Activated B cell treated with CpG ODN at 0.5 μM for 24 hours (primary cell): ENCODE data around the gene TOMM70. TPM values are rescaled to one million over a fixed set of nuclear protein-coding genes. Genes with fewer than 3 reads are reported as not detected.
A peak's percentile ranks its signal among the peaks of the same experiment; 100 is the strongest.

Experiments
- ATAC-seq: fragments of 200-7000 bp; cut with Tn5 transposase; one replicate; pipeline ENCODE4 v1.10.0; 2021; ENCODE audit warnings: low read depth, mild to moderate bottlenecking, moderate library complexity
- CTCF ChIA-PET: fragments of 350-600 bp; sonication (Branson Sonifier 250); formaldehyde crosslinking; loops from one replicate; lab custom pipeline; 2021; ENCODE audit warnings: antibody characterized with exemption; lab: Charles Lee
- POLR2A ChIA-PET: fragments of 350-600 bp; sonication (Branson Sonifier 250); formaldehyde crosslinking; loops from one replicate; lab custom pipeline; 2021; ENCODE audit warnings: antibody characterized with exemption; lab: Charles Lee
- DNase-seq: peaks from one replicate; pipeline ENCODE4 v3.0.0; 2022
- H3K27ac Mint-ChIP-seq: one replicate; pipeline ENCODE4 v1.8.0; 2020; ENCODE audit warnings: mixed read lengths
- H3K27me3 Mint-ChIP-seq: one replicate; pipeline ENCODE4 v1.8.0; 2021; ENCODE audit warnings: mixed read lengths
- H3K36me3 Mint-ChIP-seq: one replicate; pipeline ENCODE4 v1.8.0; 2021; ENCODE audit warnings: low read depth, mixed read lengths
- H3K4me1 Mint-ChIP-seq: one replicate; pipeline ENCODE4 v1.8.0; 2021; ENCODE audit warnings: mixed read lengths
- H3K4me3 Mint-ChIP-seq: one replicate; pipeline ENCODE4 v1.8.0; 2020; ENCODE audit warnings: mild to moderate bottlenecking, mixed read lengths
- H3K9me3 Mint-ChIP-seq: one replicate; pipeline ENCODE4 v1.8.0; 2020; ENCODE audit warnings: mixed read lengths
- intact Hi-C: fragments of 100-400 bp; cut with micrococcal nuclease; formaldehyde crosslinking; loops from one replicate; pipeline ENCODE4 v1.15.1; 2024
- total RNA-seq: library from RNA; stranded (reverse); gene quantifications from 2 replicates; pipeline ENCODE4 v1.2.3, GENCODE V29; 2022
- TF ChIP-seq, protein P1 (sequence below): fragments of 200-600 bp; IDR thresholded peaks from one replicate; pipeline ENCODE4 v1.8.0; 2022; ENCODE audit warnings: antibody characterized with exemption, mild to moderate bottlenecking

Gene TOMM70
- total RNA-seq, 1 donor from 2014 or later, result 37.3 TPM

DNA sequence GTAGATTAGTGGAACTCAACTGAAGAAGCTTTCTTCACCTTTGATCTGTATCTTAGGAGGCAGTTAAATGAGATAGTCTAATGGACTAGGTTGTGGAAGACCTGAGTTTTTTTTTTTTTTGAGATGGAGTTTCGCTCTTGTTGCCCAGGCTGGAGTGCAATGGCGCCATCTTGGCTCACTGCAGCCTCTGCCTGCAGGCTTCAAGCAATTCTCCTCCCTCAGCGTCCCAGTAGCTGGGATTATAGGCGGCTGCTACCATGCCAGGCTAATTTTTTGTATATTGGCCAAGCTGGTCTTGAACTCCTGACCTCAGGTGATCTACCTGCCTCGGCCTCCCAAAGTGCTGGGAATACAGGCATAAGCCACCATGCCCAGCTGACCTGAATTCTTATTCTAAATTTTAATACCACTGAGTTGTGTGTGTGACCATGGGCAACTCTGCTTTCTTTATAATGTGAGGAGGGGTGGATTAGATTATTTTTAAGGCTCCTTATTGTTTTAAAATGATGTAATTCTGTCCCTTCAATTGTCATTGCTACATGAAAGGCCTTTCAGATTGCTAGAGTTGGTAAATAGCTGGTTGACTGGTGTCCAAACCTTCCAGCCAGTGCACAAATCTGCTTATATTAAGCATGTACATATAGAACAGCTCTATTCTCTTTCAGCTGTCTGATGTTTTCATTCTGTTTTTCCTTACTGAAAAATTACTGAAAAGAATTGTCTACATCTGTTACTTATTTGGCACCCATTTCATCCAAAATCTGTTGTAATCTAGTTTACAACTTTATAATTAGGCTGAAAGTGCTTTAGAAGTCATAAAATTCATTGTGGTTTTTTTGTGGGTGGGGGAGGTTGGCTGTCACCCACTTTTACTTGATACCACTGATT lies 2.7 kb upstream of the TOMM70 start:
- Mint-ChIP-seq H3K9me3 (peaks cover 7% of the 10 kb centered on the region), H3K27me3 (no peaks in the 10 kb centered on the region), H3K36me3 (peaks cover 13% of the 10 kb centered on the region), H3K4me1 (peaks cover 43% of the 10 kb centered on the region), H3K4me3 (no peak overlapping the region), H3K27ac (no peak overlapping the region)
- TF ChIP-seq, protein P1, sequence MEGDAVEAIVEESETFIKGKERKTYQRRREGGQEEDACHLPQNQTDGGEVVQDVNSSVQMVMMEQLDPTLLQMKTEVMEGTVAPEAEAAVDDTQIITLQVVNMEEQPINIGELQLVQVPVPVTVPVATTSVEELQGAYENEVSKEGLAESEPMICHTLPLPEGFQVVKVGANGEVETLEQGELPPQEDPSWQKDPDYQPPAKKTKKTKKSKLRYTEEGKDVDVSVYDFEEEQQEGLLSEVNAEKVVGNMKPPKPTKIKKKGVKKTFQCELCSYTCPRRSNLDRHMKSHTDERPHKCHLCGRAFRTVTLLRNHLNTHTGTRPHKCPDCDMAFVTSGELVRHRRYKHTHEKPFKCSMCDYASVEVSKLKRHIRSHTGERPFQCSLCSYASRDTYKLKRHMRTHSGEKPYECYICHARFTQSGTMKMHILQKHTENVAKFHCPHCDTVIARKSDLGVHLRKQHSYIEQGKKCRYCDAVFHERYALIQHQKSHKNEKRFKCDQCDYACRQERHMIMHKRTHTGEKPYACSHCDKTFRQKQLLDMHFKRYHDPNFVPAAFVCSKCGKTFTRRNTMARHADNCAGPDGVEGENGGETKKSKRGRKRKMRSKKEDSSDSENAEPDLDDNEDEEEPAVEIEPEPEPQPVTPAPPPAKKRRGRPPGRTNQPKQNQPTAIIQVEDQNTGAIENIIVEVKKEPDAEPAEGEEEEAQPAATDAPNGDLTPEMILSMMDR, result no peak
- ChIA-PET POLR2A (interaction anchor here (0.7 kb wide), 1 partner anchor 357 kb away, joined by 3 read pairs; no protein-coding TSS in a partner anchor), CTCF (interaction anchor here (0.8 to 0.9 kb wide), 2 partner anchors 16 to 86 kb away, joined by 3 read pairs; no protein-coding TSS in a partner anchor)
- intact Hi-C loops, result loop anchor here (5.0 kb wide), 5 partner anchors 89 to 1159 kb away; partner anchors contain the start of genes TMEM45A and TRMT10C
- DNase-seq, result no peak
- ATAC-seq, result no peak

DNA sequence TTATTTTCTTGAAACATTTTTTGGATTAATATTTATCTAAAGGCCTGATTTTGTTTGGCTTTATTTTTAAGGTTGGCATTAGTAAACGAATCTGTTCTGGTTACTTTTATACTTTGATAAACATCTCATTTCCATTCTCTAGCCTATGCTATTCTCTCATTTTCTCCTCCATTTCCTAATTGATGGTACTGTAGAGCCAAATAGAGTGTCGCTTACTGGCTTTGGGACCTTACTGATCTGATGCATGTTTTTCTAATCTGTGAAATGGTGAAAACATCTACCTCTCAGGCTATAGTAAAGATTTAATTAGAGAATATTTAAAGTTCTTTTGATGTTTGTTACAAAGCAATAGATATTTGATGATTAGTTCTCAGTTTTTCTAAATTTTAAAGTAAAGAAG lies 2.0 kb upstream of the TOMM70 start:
- no peak for DNase-seq
- peaks cover 13% of the 10 kb centered on the region for H3K36me3 Mint-ChIP-seq
- H3K27me3 Mint-ChIP-seq, result no peaks in the 10 kb centered on the region
- H3K4me3 Mint-ChIP-seq, result peak overlapping the region; percentile 96
- no peak overlapping the region for H3K27ac Mint-ChIP-seq
- no peak for ATAC-seq
- ChIA-PET POLR2A (interaction anchor here (0.7 kb wide), 1 partner anchor 579 kb away, joined by 4 read pairs; no protein-coding TSS in a partner anchor), CTCF (interaction anchor here (2.0 kb wide), 1 partner anchor 189 kb away, joined by 6 read pairs; no protein-coding TSS in a partner anchor)
- TF ChIP-seq, protein P1, result no peak
- H3K9me3 Mint-ChIP-seq, result peaks cover 7% of the 10 kb centered on the region
- peaks cover 48% of the 10 kb centered on the region for H3K4me1 Mint-ChIP-seq
- intact Hi-C loops, result loop anchor here (5.0 kb wide), 5 partner anchors 89 to 1159 kb away; partner anchors contain the start of genes TMEM45A and TRMT10C

DNA sequence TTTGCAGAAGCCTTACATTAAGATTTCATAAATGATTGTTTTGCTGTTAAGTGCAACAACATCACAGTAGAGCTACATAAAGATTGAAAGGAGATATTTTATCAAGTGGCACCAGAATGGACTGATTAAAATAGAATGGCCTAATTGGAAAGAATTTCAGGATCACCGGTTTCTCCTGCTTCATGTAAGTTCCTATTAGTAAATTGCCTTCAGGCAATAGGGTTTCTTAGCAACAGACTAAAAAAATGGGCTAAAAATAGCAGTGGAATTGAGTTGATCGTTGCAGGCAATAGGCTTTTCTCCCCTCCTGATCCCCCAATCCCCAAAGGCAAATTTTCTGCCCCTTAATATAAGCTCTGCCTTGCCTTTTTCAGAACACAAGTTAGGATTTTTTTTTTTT lies 1.4 kb upstream of the TOMM70 start:
- peaks cover 2% of the 10 kb centered on the region for H3K9me3 Mint-ChIP-seq
- intact Hi-C loops, result loop anchor here (5.0 kb wide), 5 partner anchors 90 to 1160 kb away; partner anchors contain the start of genes TMEM45A and TRMT10C
- DNase-seq (no peak), ATAC-seq (no peak)
- ChIA-PET POLR2A (interaction anchor here (0.7 to 2.8 kb wide), 7 partner anchors 9 to 585 kb away, joined by 4 to 25 read pairs (median 8); partner anchors contain the start of genes CMSS1, NIT2, TBC1D23 and TFG), CTCF (interaction anchor here (1.5 to 2.0 kb wide), 2 partner anchors 189 to 570 kb away, joined by 4 to 6 read pairs; no protein-coding TSS in a partner anchor)
- H3K4me3 Mint-ChIP-seq, result peak overlapping the region; percentile 96
- H3K36me3 Mint-ChIP-seq, result peaks cover 11% of the 10 kb centered on the region
- H3K4me1 Mint-ChIP-seq, result peaks cover 50% of the 10 kb centered on the region
- H3K27ac Mint-ChIP-seq, result peak overlapping the region; percentile 95
- no peaks in the 10 kb centered on the region for H3K27me3 Mint-ChIP-seq
- TF ChIP-seq, protein P1, result no peak

DNA sequence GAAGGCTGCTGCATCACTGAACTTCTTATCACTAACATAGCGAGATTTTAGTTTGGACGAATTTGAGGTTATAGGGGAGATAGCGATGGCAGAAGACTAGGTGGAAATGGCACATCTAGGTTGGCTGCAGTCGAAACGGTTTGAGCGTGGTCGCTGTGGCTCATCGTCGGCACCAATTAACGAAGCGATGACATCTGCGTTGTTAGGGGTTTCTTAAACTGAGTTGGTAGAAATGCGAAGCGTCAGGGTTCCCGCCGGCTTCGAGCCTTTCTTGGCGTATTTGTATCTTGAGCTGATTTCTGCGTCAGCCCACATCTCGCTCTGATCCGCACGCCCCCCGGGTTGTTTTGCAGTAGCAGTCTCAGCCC lies 769 bp upstream of the TOMM70 start:
- Mint-ChIP-seq H3K27ac (peak overlapping the region; percentile 95), H3K4me1 (peaks cover 54% of the 10 kb centered on the region), H3K4me3 (peak overlapping the region; percentile 96), H3K36me3 (peaks cover 11% of the 10 kb centered on the region), H3K9me3 (no peaks in the 10 kb centered on the region), H3K27me3 (no peaks in the 10 kb centered on the region)
- ATAC-seq (peak; percentile 11), DNase-seq (no peak)
- ChIA-PET POLR2A (interaction anchor here (0.9 to 2.8 kb wide), 11 partner anchors 9 to 1160 kb away, joined by 3 to 25 read pairs (median 4); partner anchors contain the start of genes CMSS1, NIT2, SENP7 and TBC1D23), CTCF (interaction anchor here (1.5 to 2.0 kb wide), 3 partner anchors 147 to 570 kb away, joined by 3 to 6 read pairs (median 4); no protein-coding TSS in a partner anchor)
- intact Hi-C loops, result loop anchor here (1.0 to 5.0 kb wide), 16 partner anchors 67 to 1879 kb away; partner anchors contain the start of genes CLDND1, CMSS1, CPOX and DCBLD2
- TF ChIP-seq, protein P1, result no peak
